ENCODE measurements around the gene P4HB.

DNA sequence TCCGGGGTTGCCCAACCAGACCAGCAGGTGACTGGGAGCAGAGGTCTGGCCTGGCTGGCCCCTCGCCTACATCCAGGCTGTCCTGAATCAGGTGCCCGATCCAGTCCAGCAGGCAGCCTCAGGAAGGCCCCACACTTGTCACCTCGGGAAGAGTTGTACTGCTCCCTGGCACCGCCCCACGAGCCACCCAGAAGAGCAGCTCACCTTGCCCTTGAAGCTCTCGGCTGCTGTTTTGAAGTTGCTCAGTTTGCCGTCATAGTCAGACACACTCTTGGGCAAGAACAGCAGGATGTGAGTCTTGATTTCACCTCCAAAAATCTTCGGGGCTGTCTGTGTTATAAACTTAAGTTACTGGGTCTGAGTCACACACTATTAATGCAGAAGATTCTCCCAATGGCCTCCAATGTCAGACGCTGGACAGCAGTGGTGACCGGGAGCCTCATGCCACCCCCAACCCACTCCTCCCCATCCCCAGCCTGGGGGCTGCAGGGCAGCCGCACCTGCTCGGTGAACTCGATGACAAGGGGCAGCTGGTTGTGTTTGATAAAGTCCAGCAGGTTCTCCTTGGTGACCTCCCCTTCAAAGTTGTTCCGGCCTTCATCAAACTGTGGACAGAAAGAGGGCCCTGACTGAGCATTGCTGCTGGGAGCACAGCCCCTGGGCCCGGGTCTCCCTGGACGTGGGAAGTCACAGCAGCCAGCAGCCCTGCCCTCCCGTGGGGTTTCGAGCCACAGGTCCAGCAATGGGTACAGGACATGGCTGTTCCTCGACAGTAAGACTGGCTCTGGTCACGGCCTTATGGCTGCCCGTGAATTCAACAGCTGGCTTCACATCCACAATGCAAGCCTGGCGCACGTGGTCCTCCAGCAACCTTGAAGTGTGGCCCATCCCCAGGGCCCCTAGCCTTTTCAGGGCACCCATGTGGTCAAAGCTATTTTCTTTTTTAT, 13.3 kb downstream of the P4HB start:
- TF ChIP-seq CTCF (IDR thresholded peaks at IDR 0.05 in 2 of 3, conservative IDR thresholded peaks at IDR 0.05 in 1 of 3; ENCODE audit: control insufficient read depth in 2 of 3, extremely low read depth in 1 of 3, insufficient read depth in 1 of 3, low read depth in 3 of 3, low read length in 3 of 3) (no peak), BRCA1 (IDR thresholded peaks at IDR 0.05; ENCODE audit: low read depth, low read length) (no peak), TCF7 (IDR thresholded peaks at IDR 0.05; ENCODE audit: borderline replicate concordance) (no peak), RFX5 (IDR thresholded peaks at IDR 0.05; ENCODE audit: low read depth, low read length) (no peak), BCLAF1 (IDR thresholded peaks at IDR 0.05) (no peak), FOXM1 (IDR thresholded peaks at IDR 0.05; ENCODE audit: low read depth, low read length) (no peak), RB1 (IDR thresholded peaks at IDR 0.05; ENCODE audit: borderline replicate concordance) (no peak), EP300 (IDR thresholded peaks at IDR 0.05; ENCODE audit: borderline replicate concordance in 1 of 2, control insufficient read depth in 1 of 2, low read depth in 2 of 2, low read length in 2 of 2) (no peak), FOS (IDR thresholded peaks at IDR 0.05; ENCODE audit: borderline replicate concordance, extremely low read depth, insufficient read length) (no peak), KDM1A (IDR thresholded peaks at IDR 0.05; ENCODE audit: borderline replicate concordance) (no peak), RBBP5 (conservative IDR thresholded peaks at IDR 0.05) (no peak), EZH2 (IDR thresholded peaks at IDR 0.05; ENCODE audit: borderline replicate concordance, control insufficient read depth, low read depth, low read length) (no peak)
- TF ChIP-seq, protein P1, sequence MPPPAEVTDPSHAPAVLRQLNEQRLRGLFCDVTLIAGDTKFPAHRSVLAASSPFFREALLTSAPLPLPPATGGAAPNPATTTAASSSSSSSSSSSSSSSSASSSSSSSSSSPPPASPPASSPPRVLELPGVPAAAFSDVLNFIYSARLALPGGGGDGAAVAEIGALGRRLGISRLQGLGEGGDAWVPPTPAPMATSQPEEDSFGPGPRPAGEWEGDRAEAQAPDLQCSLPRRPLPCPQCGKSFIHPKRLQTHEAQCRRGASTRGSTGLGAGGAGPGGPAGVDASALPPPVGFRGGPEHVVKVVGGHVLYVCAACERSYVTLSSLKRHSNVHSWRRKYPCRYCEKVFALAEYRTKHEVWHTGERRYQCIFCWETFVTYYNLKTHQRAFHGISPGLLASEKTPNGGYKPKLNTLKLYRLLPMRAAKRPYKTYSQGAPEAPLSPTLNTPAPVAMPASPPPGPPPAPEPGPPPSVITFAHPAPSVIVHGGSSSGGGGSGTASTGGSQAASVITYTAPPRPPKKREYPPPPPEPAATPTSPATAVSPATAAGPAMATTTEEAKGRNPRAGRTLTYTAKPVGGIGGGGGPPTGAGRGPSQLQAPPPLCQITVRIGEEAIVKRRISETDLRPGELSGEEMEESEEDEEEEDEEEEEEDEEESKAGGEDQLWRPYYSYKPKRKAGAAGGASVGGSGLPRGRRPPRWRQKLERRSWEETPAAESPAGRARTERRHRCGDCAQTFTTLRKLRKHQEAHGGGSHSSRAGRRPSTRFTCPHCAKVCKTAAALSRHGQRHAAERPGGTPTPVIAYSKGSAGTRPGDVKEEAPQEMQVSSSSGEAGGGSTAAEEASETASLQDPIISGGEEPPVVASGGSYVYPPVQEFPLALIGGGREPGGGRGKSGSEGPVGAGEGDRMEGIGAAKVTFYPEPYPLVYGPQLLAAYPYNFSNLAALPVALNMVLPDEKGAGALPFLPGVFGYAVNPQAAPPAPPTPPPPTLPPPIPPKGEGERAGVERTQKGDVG (CRISPR knock-in tag; IDR thresholded peaks at IDR 0.05), result no peak
